Measurements from ENCODE around the gene GTPBP10.

Gene GTPBP10

GRCh38 chr7:90383422-90383821 lies 36.9 kb downstream of the GTPBP10 start:
- DNase-seq: no peak

- DNase-seq: no peak
Measured at GRCh38 chr7:90383861-90384260, 37.3 kb downstream of the GTPBP10 start.

- no peak for DNase-seq
Measured at GRCh38 chr7:90384433-90384832, 37.9 kb downstream of the GTPBP10 start.

- DNase-seq: no peak
Measured at GRCh38 chr7:90387470-90388240, 41.1 kb downstream of the GTPBP10 start.

- no peak for DNase-seq
Measured at GRCh38 chr7:90390926-90391325, 44.4 kb downstream of the GTPBP10 start.

GRCh38 chr7:90391488-90391887 lies 45.0 kb downstream of the GTPBP10 start:
- DNase-seq: no peak

- DNase-seq: no peak
Measured at GRCh38 chr7:90396420-90396819, 49.9 kb downstream of the GTPBP10 start.

GRCh38 chr7:90401989-90402388 lies 55.5 kb downstream of the GTPBP10 start:
- DNase-seq: no peak

- no peak for DNase-seq
Measured at GRCh38 chr7:90402785-90403173, 56.3 kb downstream of the GTPBP10 start.

GRCh38 chr7:90403174-90404113 lies 56.9 kb downstream of the GTPBP10 start, which contains the start of gene CLDN12:
TSS of gene CLDN12 (plus strand) at chr7:90403461. CDS start at chr7:90412677, 9,216 bp downstream.
- DNase-seq: peak; percentile 53 to 76 (median 63)

GRCh38 chr7:90404777-90405176 lies 58.3 kb downstream of the GTPBP10 start:
- no peak for DNase-seq

GRCh38 chr7:90407484-90407821 lies 60.9 kb downstream of the GTPBP10 start:
- no peak for DNase-seq

GRCh38 chr7:90408142-90408541 lies 61.6 kb downstream of the GTPBP10 start:
- no peak for DNase-seq

- no peak for DNase-seq
Measured at GRCh38 chr7:90409667-90410066, 63.2 kb downstream of the GTPBP10 start.

- DNase-seq: no peak
Measured at GRCh38 chr7:90411510-90411909, 65.0 kb downstream of the GTPBP10 start.

- peak in 1 of 6 experiments; percentile 0 for DNase-seq
Measured at GRCh38 chr7:90412458-90413184, 66.1 kb downstream of the GTPBP10 start.

GRCh38 chr7:90413185-90413528 lies 66.6 kb downstream of the GTPBP10 start:
- DNase-seq: no peak

- DNase-seq: no peak
Measured at GRCh38 chr7:90421651-90422050, 75.1 kb downstream of the GTPBP10 start.

GRCh38 chr7:90424720-90425119 lies 78.2 kb downstream of the GTPBP10 start:
- DNase-seq: no peak

- DNase-seq: no peak
Measured at GRCh38 chr7:90425376-90425775, 78.9 kb downstream of the GTPBP10 start.

- DNase-seq: no peak
Measured at GRCh38 chr7:90430614-90431460, 84.3 kb downstream of the GTPBP10 start.

- DNase-seq: no peak
Measured at GRCh38 chr7:90432752-90433151, 86.2 kb downstream of the GTPBP10 start.
